H9 (cell line): ENCODE results near the gene ECE1. TPM values are rescaled to one million over a fixed set of nuclear protein-coding genes. Genes with fewer than 3 reads are reported as not detected.

ENCODE experiments used
- DNase-seq: peaks from one replicate; pipeline ENCODE4 v3.0.0-alpha.2; 2017
- H2AFZ ChIP-seq: one replicate; pipeline ENCODE4 v1.6.1; 2013; ENCODE audit warnings: mild to moderate bottlenecking, low read length, control low read depth, moderate library complexity
- H2AK5ac ChIP-seq: 2 replicates; pipeline ENCODE4 v1.6.1; 2013; ENCODE audit warnings: low read length, control low read depth, mixed read lengths; ENCODE audit not compliant: insufficient read length
- H2BK120ac ChIP-seq: one replicate; pipeline ENCODE4 v1.6.1; 2013; ENCODE audit warnings: low read depth, mild to moderate bottlenecking, low read length, control low read depth, inconsistent platforms; ENCODE audit not compliant: poor library complexity, severe bottlenecking
- H2BK12ac ChIP-seq: 2 replicates; pipeline ENCODE4 v1.6.1; 2013; ENCODE audit warnings: low read length, control low read depth, mixed read lengths, low read depth; ENCODE audit not compliant: insufficient read length
- H2BK15ac ChIP-seq: 2 replicates; pipeline ENCODE4 v1.6.1; 2013; ENCODE audit warnings: low read depth, low read length, control low read depth
- H2BK20ac ChIP-seq: one replicate; pipeline ENCODE4 v1.6.1; 2013; ENCODE audit warnings: low read depth, mild to moderate bottlenecking, low read length, control low read depth, inconsistent platforms; ENCODE audit not compliant: poor library complexity, severe bottlenecking
- H2BK5ac ChIP-seq: 2 replicates; pipeline ENCODE4 v1.6.1; 2013; ENCODE audit warnings: low read length, control low read depth, mixed read lengths; ENCODE audit not compliant: insufficient read length
- H3K14ac ChIP-seq: 2 replicates; pipeline ENCODE4 v1.6.1; 2013; ENCODE audit warnings: low read length, control low read depth; ENCODE audit not compliant: insufficient read depth
- H3K18ac ChIP-seq: 2 replicates; pipeline ENCODE4 v1.6.1; 2013; ENCODE audit warnings: low read depth, mild to moderate bottlenecking, mixed read lengths, low read length, control low read depth; ENCODE audit not compliant: insufficient read length
- H3K23ac ChIP-seq: 2 replicates; pipeline ENCODE4 v1.6.1; 2013; ENCODE audit warnings: low read length, control low read depth, mixed read lengths, low read depth; ENCODE audit not compliant: insufficient read length
- H3K23me2 ChIP-seq: 2 replicates; pipeline ENCODE4 v1.6.1; 2013; ENCODE audit warnings: low read depth, mild to moderate bottlenecking, mixed read lengths, low read length, control low read depth; ENCODE audit not compliant: insufficient read length, poor library complexity, severe bottlenecking
- H3K27ac ChIP-seq: 2 replicates; pipeline ENCODE4 v1.5.1; 2013; ENCODE audit warnings: low read length, control low read depth, mixed read lengths, low read depth; ENCODE audit not compliant: insufficient read length
- H3K27me3 ChIP-seq: 2 replicates; pipeline ENCODE4 v1.6.1; 2013; ENCODE audit warnings: low read length, control low read depth, inconsistent platforms; ENCODE audit not compliant: insufficient read depth
- H3K4ac ChIP-seq: 2 replicates; pipeline ENCODE4 v1.6.1; 2013; ENCODE audit warnings: low read depth, mild to moderate bottlenecking, control low read depth, inconsistent platforms, low read length, moderate library complexity
- H3K4me1 ChIP-seq: 2 replicates; pipeline ENCODE4 v1.6.1; 2013; ENCODE audit warnings: low read length, control low read depth, inconsistent platforms; ENCODE audit not compliant: insufficient read depth
- H3K4me2 ChIP-seq: 2 replicates; pipeline ENCODE4 v1.6.1; 2013; ENCODE audit warnings: low read length, control low read depth, mixed read lengths; ENCODE audit not compliant: insufficient read length, insufficient read depth
- H3K56ac ChIP-seq: 2 replicates; pipeline ENCODE4 v1.6.1; 2013; ENCODE audit warnings: low read depth, mild to moderate bottlenecking, mixed read lengths, low read length, control low read depth; ENCODE audit not compliant: insufficient read length
- H3K79me1 ChIP-seq: 2 replicates; pipeline ENCODE4 v1.6.1; 2013; ENCODE audit warnings: low read depth, mild to moderate bottlenecking, moderate library complexity, low read length, control low read depth, inconsistent platforms; ENCODE audit not compliant: insufficient read depth, poor library complexity, severe bottlenecking
- H3K79me2 ChIP-seq: 2 replicates; pipeline ENCODE4 v1.6.1; 2013; ENCODE audit warnings: low read length, control low read depth, inconsistent platforms; ENCODE audit not compliant: insufficient read depth
- H3K9ac ChIP-seq: 2 replicates; pipeline ENCODE4 v1.6.1; 2013; ENCODE audit warnings: low read length, control low read depth, mixed read lengths; ENCODE audit not compliant: insufficient read length; ENCODE audit errors: extremely low read depth
- H3K9me3 ChIP-seq: one replicate; pipeline ENCODE4 v1.6.1; 2013; ENCODE audit warnings: low read depth, low read length, inconsistent platforms; ENCODE audit not compliant: control insufficient read depth
- H3T11ph ChIP-seq: one replicate; pipeline ENCODE4 v1.6.1; 2013; ENCODE audit warnings: mild to moderate bottlenecking, low read length, control low read depth, inconsistent platforms
- H4K20me1 ChIP-seq: one replicate; pipeline ENCODE4 v1.6.1; 2013; ENCODE audit not compliant: control insufficient read depth, insufficient read length, insufficient read depth
- H4K5ac ChIP-seq: 2 replicates; pipeline ENCODE4 v1.6.1; 2013; ENCODE audit warnings: low read depth, mild to moderate bottlenecking, mixed read lengths, low read length, control low read depth; ENCODE audit not compliant: insufficient read length
- H4K8ac ChIP-seq: replicated peaks from 2 replicates; pipeline ENCODE4 v1.6.1; 2013; ENCODE audit warnings: low read length, control low read depth, mixed read lengths, low read depth; ENCODE audit not compliant: insufficient read length
- H4K91ac ChIP-seq: 2 replicates; pipeline ENCODE4 v1.6.1; 2013; ENCODE audit warnings: low read depth, mild to moderate bottlenecking, moderate library complexity, mixed read lengths, low read length, control low read depth; ENCODE audit not compliant: insufficient read length
- H3K27ac Mint-ChIP-seq, 3 experiments: 2 replicates in 2 of 3; 3 replicates in 1 of 3; pipeline ENCODE4 v1.8.0; 2020 to 2021; ENCODE audit warnings: mixed read lengths in 3 of 3, mild to moderate bottlenecking in 1 of 3, moderate library complexity in 1 of 3
- H3K27me3 Mint-ChIP-seq: 2 replicates; pipeline ENCODE4 v1.8.0; 2021; ENCODE audit warnings: low read depth, mild to moderate bottlenecking, moderate library complexity, mixed read lengths
- H3K36me3 Mint-ChIP-seq, 3 experiments: 2 replicates in 2 of 3; 3 replicates in 1 of 3; pipeline ENCODE4 v1.8.0; 2020 to 2021; ENCODE audit warnings: low read depth in 3 of 3, mixed read lengths in 3 of 3; ENCODE audit not compliant: insufficient read depth in 1 of 3
- H3K4me1 Mint-ChIP-seq, 2 experiments: 2 replicates each; pipeline ENCODE4 v1.8.0; 2020; ENCODE audit warnings: mixed read lengths in 2 of 2
- H3K4me3 Mint-ChIP-seq, 2 experiments: 2 replicates in 1 of 2; 3 replicates in 1 of 2; pipeline ENCODE4 v1.8.0; 2020 to 2021; ENCODE audit warnings: mild to moderate bottlenecking in 2 of 2, mixed read lengths in 2 of 2, moderate library complexity in 1 of 2
- H3K9me3 Mint-ChIP-seq, 2 experiments: 2 replicates in 1 of 2; 3 replicates in 1 of 2; pipeline ENCODE4 v1.8.0; 2020; ENCODE audit warnings: mild to moderate bottlenecking in 2 of 2, mixed read lengths in 2 of 2, moderate library complexity in 1 of 2
- CTCF ChIP-seq: fragments of 200-600 bp; sonication (generic); conservative IDR thresholded peaks from 3 replicates; pipeline ENCODE4 v1.8.0; 2021; ENCODE audit warnings: antibody characterized with exemption, mild to moderate bottlenecking
- WGBS: extraction: QIAGEN DNeasy Blood & Tissue Kit; methylation state at CpG from one replicate; pipeline ENCODE4 v1.1.7; 2013; ENCODE audit warnings: missing lambda C conversion rate, low lambda C conversion rate, mixed read lengths; ENCODE audit not compliant: insufficient read length; ENCODE audit errors: extremely low coverage; 5-methylcytosine and 5-hydroxymethylcytosine counted together
- total RNA-seq: library from RNA; stranded (reverse); gene quantifications from 2 replicates; pipeline ENCODE4 v1.2.1, GENCODE V29; 2021

Gene ECE1
- total RNA-seq, 1 experiment from 2014 or later = 31.1 TPM

GRCh38 chr1:21299780-21300395 is 9.6 kb upstream of the ECE1 start:
- no peak for DNase-seq
- Histone ChIP-seq H3K79me2 (no peaks in the 10 kb centered on the region; the same call in 1 of the 2 replicates), H3K27me3 (no peaks in the 10 kb centered on the region), H4K91ac (no peak overlapping the region), H3K79me1 (no peaks in the 10 kb centered on the region), H4K8ac (no peak overlapping the region), H2AFZ (no peak overlapping the region), H3K23ac (no peak overlapping the region), H4K5ac (no peak overlapping the region), H4K20me1 (no peaks in the 10 kb centered on the region), H3K9me3 (no peaks in the 10 kb centered on the region), H3K4me2 (no peak overlapping the region), H3T11ph (no peak overlapping the region), H2BK12ac (no peak overlapping the region), H3K4me1 (0 out of 2 replicates have a peak, but pooled peaks cover 3% of the 10 kb centered on the region), H3K56ac (no peak overlapping the region), H3K4ac (no peak overlapping the region), H2BK15ac (no peak overlapping the region), H3K23me2 (no peaks in the 10 kb centered on the region), H2BK5ac (no peak overlapping the region), H3K27ac (no peak overlapping the region), H3K14ac (no peak overlapping the region), H3K9ac (no peak overlapping the region), H3K18ac (no peak overlapping the region), H2BK20ac (no peak overlapping the region), H2AK5ac (no peak overlapping the region), H2BK120ac (no peak overlapping the region)
- H3K4me1 Mint-ChIP-seq = peaks cover 19% of the 10 kb centered on the region in 2 experiments
- no peaks in the 10 kb centered on the region; the same call in 1 of the 2 replicates for H3K27me3 Mint-ChIP-seq
- WGBS = no CpG with 5 or more reads among the region's 4 CpGs
- H3K4me3 Mint-ChIP-seq = no peak overlapping the region
- no peaks in the 10 kb centered on the region for H3K9me3 Mint-ChIP-seq
- no peak for TF ChIP-seq CTCF
- H3K27ac Mint-ChIP-seq = peak overlapping the region in 1 of 3 experiments; percentile 15; a peak in 1 of 7 replicates
- H3K36me3 Mint-ChIP-seq = no peaks in the 10 kb centered on the region
